OCI-LY1 (cell line): Measurements from ENCODE around the gene PLSCR4.

Source experiments
- H2AFZ ChIP-seq: fragments of 200-600 bp; sonication (generic), shearing (Covaris generic); 2 replicates; pipeline ENCODE4 v1.6.0; 2014; ENCODE audit warnings: antibody characterized with exemption, mild to moderate bottlenecking, low read length
- H3F3A ChIP-seq: fragments of 200-600 bp; sonication (generic), shearing (Covaris generic); 2 replicates; pipeline ENCODE4 v1.6.0; 2014; ENCODE audit warnings: mild to moderate bottlenecking, antibody characterized with exemption, low read length, moderate library complexity; ENCODE audit not compliant: insufficient read depth
- H3K27ac ChIP-seq: fragments of 200-600 bp; sonication (generic); 2 replicates; pipeline ENCODE4 v1.5.1; 2014; ENCODE audit warnings: low read length, mixed run types, mild to moderate bottlenecking, low read depth; ENCODE audit not compliant: poor library complexity, severe bottlenecking
- H3K27me3 ChIP-seq: fragments of 200-600 bp; sonication (generic); 2 replicates; pipeline ENCODE4 v1.6.0; 2014; ENCODE audit warnings: antibody characterized with exemption, mild to moderate bottlenecking, low read length, moderate library complexity; ENCODE audit not compliant: insufficient read depth
- H3K36me3 ChIP-seq: fragments of 200-600 bp; sonication (generic); 2 replicates; pipeline ENCODE4 v1.6.1; 2014; ENCODE audit warnings: mild to moderate bottlenecking, antibody characterized with exemption, low read length, moderate library complexity, mixed read lengths; ENCODE audit not compliant: insufficient read depth
- H3K4me1 ChIP-seq: fragments of 200-600 bp; sonication (generic); 2 replicates; pipeline ENCODE4 v1.5.1; 2014; ENCODE audit warnings: mild to moderate bottlenecking, low read length, moderate library complexity; ENCODE audit not compliant: insufficient read depth, severe bottlenecking
- H3K4me2 ChIP-seq: fragments of 200-600 bp; sonication (generic), shearing (Covaris generic); 2 replicates; pipeline ENCODE4 v1.6.1; 2014; ENCODE audit warnings: low read length
- H3K4me3 ChIP-seq: fragments of 200-600 bp; sonication (generic); 2 replicates; pipeline ENCODE4 v1.5.1; 2014; ENCODE audit warnings: low read length, low read depth, mild to moderate bottlenecking, mixed read lengths; ENCODE audit not compliant: poor library complexity, severe bottlenecking
- H3K79me2 ChIP-seq: fragments of 200-600 bp; shearing (Covaris generic); 2 replicates; pipeline ENCODE4 v1.6.1; 2016; ENCODE audit warnings: mixed run types, low read length, mixed read lengths; ENCODE audit not compliant: insufficient read depth
- H3K9ac ChIP-seq: fragments of 200-600 bp; sonication (generic), shearing (Covaris generic); 2 replicates; pipeline ENCODE4 v1.6.1; 2014; ENCODE audit warnings: mild to moderate bottlenecking, low read length, mixed read lengths
- H3K9me2 ChIP-seq: fragments of 200-600 bp; sonication (generic), shearing (Covaris generic); 2 replicates; pipeline ENCODE4 v1.6.1; 2014; ENCODE audit warnings: low read depth, mild to moderate bottlenecking, low read length, mixed read lengths
- H3K9me3 ChIP-seq: fragments of 200-600 bp; shearing (Covaris generic); 2 replicates; pipeline ENCODE4 v1.6.1; 2014; ENCODE audit warnings: low read length, mixed read lengths
- H4K20me1 ChIP-seq: fragments of 200-600 bp; sonication (generic), shearing (Covaris generic); 2 replicates; pipeline ENCODE4 v1.6.0; 2016; ENCODE audit warnings: mild to moderate bottlenecking, low read length; ENCODE audit not compliant: insufficient read depth
- CTCF ChIP-seq: fragments of 200-600 bp; sonication (generic), shearing (Covaris generic); IDR thresholded peaks from 2 replicates; pipeline ENCODE4 v1.5.1; 2017; ENCODE audit warnings: mild to moderate bottlenecking, antibody characterized with exemption, low read length, moderate library complexity, mixed read lengths
- EZH2 ChIP-seq: fragments of 200-600 bp; sonication (generic), shearing (Covaris generic); IDR thresholded peaks from 2 replicates; pipeline ENCODE4 v1.8.0; 2017; ENCODE audit warnings: borderline replicate concordance, mixed run types, mild to moderate bottlenecking, antibody characterized with exemption, low read length, moderate library complexity, mixed read lengths

The PLSCR4 gene

GRCh38 chr3:146156095-146156494, 94.8 kb downstream of the PLSCR4 start:
- Histone ChIP-seq H3K27ac (no peak overlapping the region), H3F3A (no peaks in the 10 kb centered on the region), H3K9ac (no peak overlapping the region), H4K20me1 (no peaks in the 10 kb centered on the region), H3K4me2 (no peak overlapping the region), H3K79me2 (no peaks in the 10 kb centered on the region), H3K4me1 (no peaks in the 10 kb centered on the region), H2AFZ (no peak overlapping the region), H3K27me3 (no peaks in the 10 kb centered on the region), H3K9me3 (no peaks in the 10 kb centered on the region), H3K4me3 (no peak overlapping the region), H3K36me3 (no peaks in the 10 kb centered on the region), H3K9me2 (no peaks in the 10 kb centered on the region)
- TF ChIP-seq CTCF: no peak
- TF ChIP-seq EZH2: no peak

- Histone ChIP-seq H4K20me1 (no peaks in the 10 kb centered on the region), H3K9me2 (no peaks in the 10 kb centered on the region), H3K4me3 (no peak overlapping the region), H2AFZ (no peak overlapping the region), H3K4me1 (no peaks in the 10 kb centered on the region), H3K4me2 (no peak overlapping the region), H3F3A (no peaks in the 10 kb centered on the region), H3K27ac (no peak overlapping the region), H3K9me3 (no peaks in the 10 kb centered on the region), H3K27me3 (no peaks in the 10 kb centered on the region), H3K36me3 (no peaks in the 10 kb centered on the region), H3K79me2 (no peaks in the 10 kb centered on the region), H3K9ac (no peak overlapping the region)
- TF ChIP-seq EZH2 (no peak), CTCF (no peak)
Measured at GRCh38 chr3:146154995-146155394, 95.9 kb downstream of the PLSCR4 start.

DNA sequence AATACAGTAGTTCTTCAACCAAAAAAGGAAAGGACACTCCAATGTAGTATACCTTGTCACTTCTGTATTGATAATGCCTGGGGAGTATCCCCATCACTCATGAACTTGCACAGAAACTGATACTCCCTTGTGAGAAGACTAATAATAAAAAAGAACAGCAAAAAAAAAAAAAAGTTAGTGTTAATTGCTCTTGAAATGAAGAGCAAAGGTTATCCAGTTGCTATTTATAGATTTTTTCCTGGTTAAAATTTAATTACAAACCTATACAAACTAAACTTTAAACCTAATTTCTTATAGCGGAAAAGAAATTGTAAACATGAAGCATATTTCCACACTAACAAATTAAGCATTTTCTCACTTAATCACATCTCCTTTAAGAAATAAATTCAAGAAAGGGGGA, 96.6 kb downstream of the PLSCR4 start:
- Histone ChIP-seq H3K4me1 (no peaks in the 10 kb centered on the region), H3K9me3 (no peaks in the 10 kb centered on the region), H3K4me3 (no peak overlapping the region), H2AFZ (no peak overlapping the region), H3K9me2 (no peaks in the 10 kb centered on the region), H3K27me3 (no peaks in the 10 kb centered on the region), H3F3A (no peaks in the 10 kb centered on the region), H4K20me1 (no peaks in the 10 kb centered on the region), H3K27ac (no peak overlapping the region), H3K79me2 (no peaks in the 10 kb centered on the region), H3K9ac (no peak overlapping the region), H3K4me2 (no peak overlapping the region), H3K36me3 (no peaks in the 10 kb centered on the region)
- no peak for TF ChIP-seq EZH2
- TF ChIP-seq CTCF: no peak
